ENCODE results near the gene TGFBRAP1.

GRCh38 chr2:105373895-105374401 is 44.4 kb upstream of the TGFBRAP1 start:
- TF ChIP-seq GATA2 (IDR thresholded peaks at IDR 0.05; ENCODE audit: low read depth, low read length): no peak
- no peak for TF ChIP-seq GATA3 (IDR thresholded peaks at IDR 0.05; ENCODE audit: low read depth, low read length)
